NCI-H748 (cell line): ENCODE results near the gene ULK1.
"Not testable (repeated sequence)": the region's sequence is repeated elsewhere in the genome, so short reads cannot be mapped to it uniquely, and the experiment has no call there.

Source experiments
- DNase-seq: peaks from one replicate; lab custom pipeline; 2025; ENCODE audit not compliant: unreplicated experiment; lab: John Stamatoyannopoulos, UW

The ULK1 gene

GRCh38 chr12:131885543-131886057 is 8.8 kb upstream of the ULK1 start:
- DNase-seq: no peak

- not testable (repeated sequence) for DNase-seq
Observed at GRCh38 chr12:131891722-131892121, 2.7 kb upstream of the ULK1 start.

GRCh38 chr12:131892711-131893604 is 1.5 kb upstream of the ULK1 start:
- DNase-seq: no peak

- peak; percentile 54 for DNase-seq
Observed at GRCh38 chr12:131893605-131894312, 663 bp upstream of the ULK1 start.

- peak; percentile 36 for DNase-seq
Observed at GRCh38 chr12:131894981-131895639, 688 bp downstream of the ULK1 start.

- DNase-seq: no peak
Observed at GRCh38 chr12:131895640-131896079, 1.2 kb downstream of the ULK1 start.

- peak; percentile 93 for DNase-seq
Observed at GRCh38 chr12:131896080-131896810, 1.8 kb downstream of the ULK1 start.

GRCh38 chr12:131896811-131897270 is 2.4 kb downstream of the ULK1 start:
- DNase-seq: no peak

GRCh38 chr12:131897276-131897675 is 2.9 kb downstream of the ULK1 start:
- DNase-seq: no peak

- DNase-seq: no peak
Observed at GRCh38 chr12:131897875-131898274, 3.5 kb downstream of the ULK1 start.

GRCh38 chr12:131900397-131900796 is 6.0 kb downstream of the ULK1 start:
- DNase-seq: no peak

GRCh38 chr12:131901431-131902331 is 7.3 kb downstream of the ULK1 start:
- DNase-seq: no peak

GRCh38 chr12:131902332-131903241 is 8.2 kb downstream of the ULK1 start:
- no peak for DNase-seq

- DNase-seq: no peak
Observed at GRCh38 chr12:131903270-131904255, 9.1 kb downstream of the ULK1 start.

- DNase-seq: no peak
Observed at GRCh38 chr12:131904346-131904745, 9.9 kb downstream of the ULK1 start.

- no peak for DNase-seq
Observed at GRCh38 chr12:131905081-131905629, 10.7 kb downstream of the ULK1 start.

- DNase-seq: no peak
Observed at GRCh38 chr12:131905630-131906091, 11.2 kb downstream of the ULK1 start.
